H1 (cell line): Measurements from ENCODE around the gene C15orf40. TPM values are rescaled to one million over a fixed set of nuclear protein-coding genes. Genes with fewer than 3 reads are reported as not detected.

Experiments
- CTCF ChIA-PET: fragments of 300-600 bp; sonication (Branson Sonifier 250); formaldehyde crosslinking; loops from one replicate; lab custom pipeline; 2021; ENCODE audit not compliant: partially characterized antibody; lab: Charles Lee
- POLR2A ChIA-PET: fragments of 300-600 bp; sonication (Branson Sonifier 250); formaldehyde crosslinking; loops from one replicate; lab custom pipeline; 2021; ENCODE audit warnings: inconsistent platforms; ENCODE audit not compliant: partially characterized antibody; lab: Charles Lee
- DNase-seq, 2 experiments: peaks; one replicate each; pipeline versions ENCODE4 v3.0.0 to v3.0.0-alpha.2; 2010 to 2022; ENCODE audit warnings: low spot score in 2 of 2, low read depth in 1 of 2, mixed read lengths in 1 of 2
- FAIRE-seq: peaks from 2 replicates; lab custom pipeline; 2011; peaks lifted over from hg19 to GRCh38; lab: Jason Lieb, UNC
- H2AFZ ChIP-seq: 2 replicates; pipeline ENCODE4 v1.8.1; 2012; ENCODE audit warnings: low read length, inconsistent platforms
- H2AK5ac ChIP-seq: 2 replicates; pipeline ENCODE4 v1.6.1; 2013; ENCODE audit warnings: low read depth, low read length
- H2BK120ac ChIP-seq: replicated peaks from 2 replicates; pipeline ENCODE3; 2013; ENCODE audit warnings: low read depth, low read length, inconsistent platforms
- H2BK12ac ChIP-seq: 2 replicates; pipeline ENCODE4 v1.6.1; 2013; ENCODE audit warnings: low read depth, low read length
- H2BK15ac ChIP-seq: 2 replicates; pipeline ENCODE4 v1.6.1; 2013; ENCODE audit warnings: low read length
- H2BK20ac ChIP-seq: 2 replicates; pipeline ENCODE4 v1.6.1; 2013; ENCODE audit warnings: low read length
- H2BK5ac ChIP-seq: 2 replicates; pipeline ENCODE4 v1.6.1; 2013; ENCODE audit warnings: low read depth, low read length
- H3K14ac ChIP-seq: 2 replicates; pipeline ENCODE4 v1.6.1; 2013; ENCODE audit warnings: inconsistent platforms; ENCODE audit not compliant: insufficient read length
- H3K18ac ChIP-seq: 2 replicates; pipeline ENCODE4 v1.6.1; 2013; ENCODE audit warnings: low read length; ENCODE audit errors: extremely low read depth
- H3K23ac ChIP-seq: 2 replicates; pipeline ENCODE4 v1.6.1; 2013; ENCODE audit warnings: inconsistent platforms; ENCODE audit not compliant: insufficient read length
- H3K23me2 ChIP-seq: 2 replicates; pipeline ENCODE4 v1.6.1; 2013; ENCODE audit warnings: low read depth, low read length
- H3K27ac ChIP-seq: 2 replicates; pipeline ENCODE4 v1.6.1; 2011; ENCODE audit warnings: low read depth, low read length, inconsistent platforms
- H3K27me3 ChIP-seq, 4 experiments: replicated peaks in 1 of 4; 1 replicate in 1 of 4; 2 replicates in 3 of 4; pipeline versions ENCODE4 v1.6.1 to v1.8.1; 2011 to 2013; ENCODE audit warnings: low read length in 3 of 4, mild to moderate bottlenecking in 3 of 4, inconsistent platforms in 2 of 4, mixed read lengths in 2 of 4, moderate library complexity in 1 of 4; ENCODE audit not compliant: control insufficient read depth in 3 of 4, insufficient read depth in 3 of 4; ENCODE audit errors: extremely low read depth in 1 of 4
- H3K36me3 ChIP-seq, 4 experiments: 2 replicates each; pipeline versions ENCODE4 v1.6.1 to v1.8.1; 2011 to 2013; ENCODE audit warnings: mild to moderate bottlenecking in 4 of 4, low read length in 3 of 4, moderate library complexity in 2 of 4, control low read depth in 1 of 4, inconsistent platforms in 1 of 4; ENCODE audit not compliant: insufficient read depth in 4 of 4, control insufficient read depth in 2 of 4
- H3K4ac ChIP-seq: replicated peaks from 2 replicates; pipeline ENCODE3; 2013; ENCODE audit warnings: low read length, low read depth, mixed read lengths, inconsistent platforms; ENCODE audit not compliant: insufficient read length
- H3K4me1 ChIP-seq, 4 experiments: replicated peaks in 1 of 4; 1 replicate in 1 of 4; 2 replicates in 3 of 4; pipeline versions ENCODE4 v1.6.1 to v1.8.1; 2011 to 2013; ENCODE audit warnings: low read length in 3 of 4, inconsistent platforms in 2 of 4, mixed read lengths in 1 of 4; ENCODE audit not compliant: insufficient read depth in 4 of 4, control insufficient read depth in 3 of 4
- H3K4me2 ChIP-seq, 2 experiments: 2 replicates each; pipeline versions ENCODE4 v1.6.1 to v1.8.1; 2011 to 2013; ENCODE audit warnings: low read depth in 2 of 2, low read length in 2 of 2, control low read depth in 1 of 2, inconsistent platforms in 1 of 2, mild to moderate bottlenecking in 1 of 2; ENCODE audit not compliant: insufficient read depth in 1 of 2
- H3K4me3 ChIP-seq, 4 experiments: fragments of 200-600, 300-600 bp in 1 of 4; sonication (generic), shearing (Covaris generic), sonication (Bioruptor Twin) in 1 of 4; 2 replicates each; pipeline versions ENCODE4 v1.5.1 to v1.8.1; 2011 to 2016; ENCODE audit warnings: low read length in 4 of 4, low read depth in 3 of 4, control low read depth in 2 of 4, inconsistent platforms in 2 of 4, mild to moderate bottlenecking in 2 of 4, mixed read lengths in 1 of 4, moderate library complexity in 1 of 4; ENCODE audit not compliant: insufficient read depth in 2 of 4; ENCODE audit errors: extremely low read depth in 1 of 4
- H3K56ac ChIP-seq: replicated peaks from 2 replicates; pipeline ENCODE3; 2013; ENCODE audit warnings: low read depth, mild to moderate bottlenecking, mixed read lengths, low read length, inconsistent platforms; ENCODE audit not compliant: insufficient read length
- H3K79me1 ChIP-seq: 2 replicates; pipeline ENCODE4 v1.6.1; 2013; ENCODE audit warnings: low read depth, low read length, control low read depth
- H3K79me2 ChIP-seq, 2 experiments: 2 replicates each; pipeline versions ENCODE4 v1.6.1 to v1.8.1; 2012 to 2013; ENCODE audit warnings: low read length in 2 of 2, mild to moderate bottlenecking in 2 of 2, inconsistent platforms in 1 of 2; ENCODE audit not compliant: insufficient read depth in 2 of 2, control insufficient read depth in 1 of 2
- H3K9ac ChIP-seq, 4 experiments: replicated peaks in 1 of 4; 1 replicate in 1 of 4; 2 replicates in 3 of 4; pipeline versions ENCODE4 v1.6.1 to v1.8.1; 2011 to 2013; ENCODE audit warnings: low read depth in 3 of 4, low read length in 3 of 4, control low read depth in 2 of 4, mild to moderate bottlenecking in 2 of 4, moderate library complexity in 2 of 4, inconsistent platforms in 1 of 4; ENCODE audit errors: extremely low read depth in 1 of 4
- H3K9me3 ChIP-seq, 2 experiments: 2 replicates each; pipeline versions ENCODE4 v1.6.1 to v1.8.1; 2012 to 2013; ENCODE audit warnings: mild to moderate bottlenecking in 2 of 2, moderate library complexity in 2 of 2, control low read depth in 1 of 2, inconsistent platforms in 1 of 2, low read depth in 1 of 2, low read length in 1 of 2, mixed read lengths in 1 of 2; ENCODE audit not compliant: insufficient read depth in 2 of 2
- H4K20me1 ChIP-seq, 2 experiments: replicated peaks in 1 of 2; 2 replicates each; pipeline versions ENCODE3 to v1.8.1; 2011 to 2013; ENCODE audit warnings: inconsistent platforms in 2 of 2, low read length in 2 of 2, mild to moderate bottlenecking in 1 of 2; ENCODE audit not compliant: insufficient read depth in 2 of 2, control insufficient read depth in 1 of 2
- H4K5ac ChIP-seq: 2 replicates; pipeline ENCODE4 v1.6.1; 2013; ENCODE audit warnings: low read length, low read depth, mixed read lengths, inconsistent platforms; ENCODE audit not compliant: insufficient read length
- H4K8ac ChIP-seq: 2 replicates; pipeline ENCODE4 v1.8.0; 2013; ENCODE audit warnings: mild to moderate bottlenecking, moderate library complexity, low read length, inconsistent platforms; ENCODE audit not compliant: insufficient read depth; ENCODE audit errors: extremely low read depth
- H4K91ac ChIP-seq: replicated peaks from 2 replicates; pipeline ENCODE3; 2013; ENCODE audit warnings: low read length, mixed read lengths, inconsistent platforms; ENCODE audit not compliant: insufficient read length
- BRCA1 ChIP-seq: IDR thresholded peaks from 2 replicates; pipeline ENCODE4 v1.6.1; 2012; ENCODE audit warnings: low read depth, low read length, improper control_type of control experiment
- E2F6 ChIP-seq: IDR thresholded peaks from 2 replicates; pipeline ENCODE4 v1.6.1; 2012; ENCODE audit warnings: inconsistent platforms
- EGR1 ChIP-seq: IDR thresholded peaks from 2 replicates; pipeline ENCODE4 v1.6.1; 2011; ENCODE audit warnings: low read depth, low read length, borderline replicate concordance
- GTF2F1 ChIP-seq: IDR thresholded peaks from 2 replicates; pipeline ENCODE4 v1.6.1; 2012; ENCODE audit warnings: low read depth, low read length, improper control_type of control experiment, borderline replicate concordance
- RNF2 ChIP-seq: fragments of 200-900, 300-1000 bp; sonication (generic); IDR thresholded peaks from 2 replicates; pipeline ENCODE4 v1.7.1; 2016; ENCODE audit warnings: borderline replicate concordance, low read depth, mild to moderate bottlenecking, antibody characterized with exemption, low read length; ENCODE audit not compliant: poor library complexity, severe bottlenecking; ENCODE audit errors: missing control alignments
- RXRA ChIP-seq: IDR thresholded peaks from 2 replicates; pipeline ENCODE4 v1.6.1; 2011; ENCODE audit warnings: low read depth, mild to moderate bottlenecking, low read length, moderate library complexity; ENCODE audit not compliant: insufficient read depth
- SIX5 ChIP-seq: IDR thresholded peaks from 2 replicates; pipeline ENCODE4 v1.6.1; 2011; ENCODE audit warnings: mild to moderate bottlenecking, low read depth, low read length
- SP1 ChIP-seq: IDR thresholded peaks from 2 replicates; pipeline ENCODE4 v1.6.1; 2011; ENCODE audit warnings: low read depth, low read length
- SUZ12 ChIP-seq: fragments of 200-600 bp; sonication (generic); IDR thresholded peaks from 2 replicates; pipeline ENCODE4 v1.6.1; 2012; ENCODE audit warnings: mild to moderate bottlenecking, inconsistent platforms, low read length, moderate library complexity, mixed read lengths
- YY1 ChIP-seq: IDR thresholded peaks from 2 replicates; pipeline ENCODE4 v1.6.1; 2011; ENCODE audit warnings: low read depth, mild to moderate bottlenecking, low read length
- WGBS, 2 experiments: shearing (Covaris generic) in 1 of 2; methylation state at CpG; one replicate each; pipeline versions ENCODE4 v1.1.6 to v1.1.7; 2013 to 2015; ENCODE audit warnings: low lambda C conversion rate in 2 of 2, mixed read lengths in 2 of 2, inconsistent platforms in 1 of 2, low coverage in 1 of 2, missing lambda C conversion rate in 1 of 2; ENCODE audit not compliant: insufficient replicate concordance in 2 of 2, insufficient coverage in 1 of 2, insufficient read length in 1 of 2; ENCODE audit errors: extremely low coverage in 1 of 2, missing lambda C conversion rate in 1 of 2; 5-methylcytosine and 5-hydroxymethylcytosine counted together
- polyA plus RNA-seq, 7 experiments: library from polyadenylated mRNA; depleted of rRNA in 3 of 7; stranded (reverse) in 5 of 7; unstranded in 2 of 7; fragments of >200 nt in 5 of 7; fragments of 200-250 nt in 2 of 7; gene quantifications; 1 replicate in 5 of 7; 2 replicates in 1 of 7; 4 replicates in 1 of 7; pipeline versions ENCODE4 v1.2.1 to v1.2.3, GENCODE V29; 2011 to 2013; ENCODE audit warnings: missing spikeins in 2 of 7, mixed read lengths in 2 of 7
- total RNA-seq: library from RNA; stranded (reverse); fragmentation: NEBNext Ultra II Directional; extraction: Animal tissue kit (Norgen Biotek cat#: 25700); gene quantifications from 2 replicates; pipeline ENCODE4 v1.2.1, GENCODE V29; 2021

The C15orf40 gene
- total and polyA plus RNA-seq, 2 of the 8 experiments (the other 6 are each of a cell fraction or from before 2014, with no cell fraction given) = 10.7 TPM

GRCh38 chr15:82985688-82986441, 25.6 kb downstream of the C15orf40 start, which contains the start of gene RAMAC:
Gene RAMAC, plus strand, starts transcription at chr15:82986210. Its CDS starts 2,809 bp downstream, at chr15:82989019.
- Histone ChIP-seq H4K91ac (peak within 1 kb of the TSS; percentile 94), H2BK12ac (peak within 1 kb of the TSS; percentile 78; the same call in 1 of the 2 replicates), H4K20me1 (no peaks in the 10 kb centered on the region), H3K4me3 (peak within 1 kb of the TSS; percentile 88 to 96 (median 94)), H3K23me2 (peaks cover 7% of the 10 kb centered on the region; the same call in 1 of the 2 replicates), H3K4me1 (peaks cover 0 to 3% (median 3%) of the 10 kb centered on the region in 4 experiments; a peak in 3 of 7 replicates), H3K27me3 (peaks cover 0 to 6% (median 5%) of the 10 kb centered on the region in 4 experiments; a peak in 6 of 7 replicates), H4K8ac (peak within 1 kb of the TSS; percentile 97; the same call in 1 of the 2 replicates), H2BK20ac (0 out of 2 replicates have a peak within 1 kb of the TSS, but pooled peaks have one; percentile 68), H2AK5ac (no peak within 1 kb of the TSS; the same call in 1 of the 2 replicates), H2BK15ac (peak within 1 kb of the TSS; percentile 100), H3K9me3 (no peaks in the 10 kb centered on the region), H3K14ac (peak within 1 kb of the TSS; percentile 99), H4K5ac (peak within 1 kb of the TSS; percentile 99), H2BK120ac (no peak within 1 kb of the TSS), H2AFZ (peak within 1 kb of the TSS; percentile 100), H3K79me2 (peaks cover 0 to 14% of the 10 kb centered on the region in 2 experiments; a peak in 2 of 4 replicates), H3K18ac (peak within 1 kb of the TSS; percentile 100), H3K9ac (peak within 1 kb of the TSS; percentile 66 to 97 (median 86)), H3K4me2 (peak within 1 kb of the TSS; percentile 88 to 96), H3K79me1 (peaks cover 2% of the 10 kb centered on the region; the same call in 1 of the 2 replicates), H3K23ac (no peak within 1 kb of the TSS), H3K56ac (peak within 1 kb of the TSS; percentile 71), H3K36me3 (peaks cover 0 to 18% (median 0%) of the 10 kb centered on the region in 4 experiments; a peak in 3 of 8 replicates), H3K27ac (peak within 1 kb of the TSS; percentile 48; the same call in 1 of the 2 replicates), H3K4ac (peak within 1 kb of the TSS; percentile 61), H2BK5ac (peak within 1 kb of the TSS; percentile 93; the same call in 1 of the 2 replicates)
- FAIRE-seq = peak; percentile 50
- POLR2A ChIA-PET = interaction anchor here (0.9 to 2.3 kb wide), 4 partner anchors 10 to 277 kb away, joined by 3 to 11 read pairs (median 6); no protein-coding TSS in a partner anchor
- WGBS, 2 experiments = 4% methylated on average over 45 of the region's 45 CpGs; no CpG with 5 or more reads in 1 of the 2 experiments
- peak; percentile 57 to 86 for DNase-seq
- CTCF ChIA-PET = interaction anchor here (0.6 to 2.1 kb wide), 7 partner anchors 14 to 445 kb away, joined by 3 to 12 read pairs (median 3); partner anchors contain the start of gene C15orf40
- TF ChIP-seq RXRA = no peak
- TF ChIP-seq EGR1 = no peak
- peak; percentile 68 for TF ChIP-seq RNF2
- peak; percentile 100 for TF ChIP-seq E2F6
- TF ChIP-seq GTF2F1 = peak; percentile 58; the same call in 1 of the 2 replicates
- no peak for TF ChIP-seq SP1
- no peak for TF ChIP-seq YY1
- TF ChIP-seq BRCA1 = peak; percentile 63
- TF ChIP-seq SUZ12 = no peak; the same call in 1 of the 2 replicates
- no peak for TF ChIP-seq SIX5
